Esophagus squamous epithelium (tissue), 5 donors: ENCODE measurements around the gene F5. TPM values are rescaled to one million over a fixed set of nuclear protein-coding genes. Genes with fewer than 3 reads are reported as not detected.
"Not testable (repeated sequence)": the region's sequence is repeated elsewhere in the genome, so short reads cannot be mapped to it uniquely, and the experiment has no call there.

Experiments
- DNase-seq: peaks from one replicate; lab custom pipeline; 2025; lab: John Stamatoyannopoulos, UW
- H3K27ac ChIP-seq, 4 donors: fragments of 200-600 bp; sonication (generic); one replicate each; pipeline ENCODE4 v1.5.1; 2016 to 2019; ENCODE audit warnings: mild to moderate bottlenecking in 1 of 4
- H3K27me3 ChIP-seq, 4 donors: fragments of 200-600 bp; sonication (generic); 1 replicate in 3 of 4; 2 replicates in 1 of 4; pipeline versions ENCODE4 v1.5.1 to v1.6.0; 2017 to 2021; ENCODE audit warnings: antibody characterized with exemption in 1 of 4
- H3K36me3 ChIP-seq, 3 donors: fragments of 200-600 bp; sonication (generic); one replicate each; pipeline ENCODE4 v1.5.1; 2016 to 2019
- H3K4me1 ChIP-seq, 3 donors: fragments of 200-600 bp; sonication (generic); one replicate each; pipeline ENCODE4 v1.5.1; 2017 to 2019
- H3K4me3 ChIP-seq, 4 donors: fragments of 200-600 bp; sonication (generic); 1 replicate in 3 of 4; 2 replicates in 1 of 4; pipeline ENCODE4 v1.5.1; 2016 to 2019; ENCODE audit warnings: mild to moderate bottlenecking in 2 of 4, moderate library complexity in 1 of 4
- H3K9me3 ChIP-seq, 3 donors: fragments of 200-600 bp; sonication (generic); one replicate each; pipeline ENCODE4 v1.5.1; 2016 to 2019
- POLR2A ChIP-seq, 4 donors: fragments of 450-650 bp; IDR thresholded peaks; one replicate each; pipeline ENCODE4 v1.6.1; 2017; ENCODE audit warnings: antibody characterized with exemption in 4 of 4, mild to moderate bottlenecking in 4 of 4, moderate library complexity in 3 of 4
- WGBS, 2 donors: methylation state at CpG; one replicate each; pipeline ENCODE4 v1.1.5; 2018; 5-methylcytosine and 5-hydroxymethylcytosine counted together
- intact Hi-C: fragments of 100-400 bp; cut with DNase I; formaldehyde crosslinking; loops from one replicate; pipeline ENCODE4 v1.15.0; 2022
- total RNA-seq, 4 donors: library from RNA; depleted of rRNA; stranded (reverse); fragments of >200 nt; gene quantifications; one replicate each; pipeline ENCODE4 v1.1.0, GENCODE V29; 2016
- TF ChIP-seq, protein P1 (sequence below), 6 experiments: fragments of 450-650 bp in 4 of 6; fragments of 200-600 bp in 2 of 6; sonication (generic) in 2 of 6; IDR thresholded peaks; one replicate each; pipeline ENCODE4 v1.5.1; 2016 to 2019; ENCODE audit warnings: antibody characterized with exemption in 6 of 6, mild to moderate bottlenecking in 4 of 6, moderate library complexity in 4 of 6
- donor health status: DM: yes; HTN: yes; CAD: no.

The F5 gene
- total RNA-seq, 4 donors from 2014 or later, result 0.13 to 0.41 TPM; not detected in 2

DNA sequence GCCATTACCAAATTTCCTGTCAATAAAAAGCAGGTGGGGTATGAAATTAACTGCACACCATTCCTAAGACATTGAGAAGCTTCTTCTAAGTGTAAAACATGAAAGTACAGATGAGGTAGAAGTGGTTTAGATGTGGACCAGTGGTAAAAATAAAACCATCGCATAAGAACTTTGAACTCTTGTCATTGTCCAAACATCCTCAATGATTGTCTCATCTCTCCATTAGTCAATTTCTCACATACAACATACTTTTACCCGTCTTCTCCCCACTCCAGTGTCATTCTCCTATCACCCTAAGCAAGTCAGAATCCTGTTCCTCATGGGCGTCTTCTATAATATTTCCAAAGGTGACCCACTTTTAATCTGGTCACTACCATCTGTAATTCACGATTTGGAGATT lies 76.2 kb downstream of the F5 start:
- intact Hi-C loops, result no loop called here

DNA sequence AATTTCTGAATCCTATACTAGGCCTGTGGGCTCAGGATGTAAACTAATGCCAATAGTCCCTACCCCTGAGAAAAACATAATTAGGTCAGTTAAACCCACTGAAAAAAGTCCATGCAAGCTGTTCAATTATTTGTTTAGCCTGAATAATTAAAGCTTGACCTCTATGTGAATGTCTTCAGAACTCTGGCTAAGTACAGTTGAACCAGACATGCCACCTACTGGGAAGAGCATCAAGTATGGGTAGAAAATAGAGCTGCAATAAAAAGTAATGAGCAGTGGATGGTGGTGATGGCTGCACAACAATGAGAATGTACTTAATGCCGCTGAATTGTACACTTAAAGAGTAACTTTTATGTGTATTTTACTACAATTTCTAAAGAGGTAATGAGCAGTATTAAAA lies 76.9 kb downstream of the F5 start:
- Histone ChIP-seq H3K27ac (no peak overlapping the region), H3K27me3 (no peaks in the 10 kb centered on the region), H3K4me3 (no peak overlapping the region), H3K9me3 (no peaks in the 10 kb centered on the region), H3K4me1 (peaks cover 0 to 18% (median 9%) of the 10 kb centered on the region in 3 donors), H3K36me3 (no peaks in the 10 kb centered on the region)
- no peak for DNase-seq
- WGBS, 2 donors, result 88 to 91% methylated on average over 1 of the region's 1 CpG
- no peak for TF ChIP-seq POLR2A (IDR thresholded peaks at IDR 0.05)
- TF ChIP-seq, protein P1, sequence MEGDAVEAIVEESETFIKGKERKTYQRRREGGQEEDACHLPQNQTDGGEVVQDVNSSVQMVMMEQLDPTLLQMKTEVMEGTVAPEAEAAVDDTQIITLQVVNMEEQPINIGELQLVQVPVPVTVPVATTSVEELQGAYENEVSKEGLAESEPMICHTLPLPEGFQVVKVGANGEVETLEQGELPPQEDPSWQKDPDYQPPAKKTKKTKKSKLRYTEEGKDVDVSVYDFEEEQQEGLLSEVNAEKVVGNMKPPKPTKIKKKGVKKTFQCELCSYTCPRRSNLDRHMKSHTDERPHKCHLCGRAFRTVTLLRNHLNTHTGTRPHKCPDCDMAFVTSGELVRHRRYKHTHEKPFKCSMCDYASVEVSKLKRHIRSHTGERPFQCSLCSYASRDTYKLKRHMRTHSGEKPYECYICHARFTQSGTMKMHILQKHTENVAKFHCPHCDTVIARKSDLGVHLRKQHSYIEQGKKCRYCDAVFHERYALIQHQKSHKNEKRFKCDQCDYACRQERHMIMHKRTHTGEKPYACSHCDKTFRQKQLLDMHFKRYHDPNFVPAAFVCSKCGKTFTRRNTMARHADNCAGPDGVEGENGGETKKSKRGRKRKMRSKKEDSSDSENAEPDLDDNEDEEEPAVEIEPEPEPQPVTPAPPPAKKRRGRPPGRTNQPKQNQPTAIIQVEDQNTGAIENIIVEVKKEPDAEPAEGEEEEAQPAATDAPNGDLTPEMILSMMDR (IDR thresholded peaks at IDR 0.05), result no peak
- intact Hi-C loops, result no loop called here

More for the DNA sequence above, 76.2 kb downstream of the F5 start:
- no peaks in the 10 kb centered on the region for H3K36me3 ChIP-seq
- H3K27me3 ChIP-seq, result no peaks in the 10 kb centered on the region
- peaks cover 0 to 22% (median 11%) of the 10 kb centered on the region in 3 donors for H3K4me1 ChIP-seq
- H3K4me3 ChIP-seq, result no peak overlapping the region
- H3K27ac ChIP-seq, result no peak overlapping the region
- TF ChIP-seq POLR2A (IDR thresholded peaks at IDR 0.05), result no peak
- TF ChIP-seq, protein P1 (IDR thresholded peaks at IDR 0.05), result no peak
- 88 to 92% methylated on average over 4 of the region's 4 CpGs for WGBS, 2 donors
- no peak for DNase-seq
- no peaks in the 10 kb centered on the region for H3K9me3 ChIP-seq

DNA sequence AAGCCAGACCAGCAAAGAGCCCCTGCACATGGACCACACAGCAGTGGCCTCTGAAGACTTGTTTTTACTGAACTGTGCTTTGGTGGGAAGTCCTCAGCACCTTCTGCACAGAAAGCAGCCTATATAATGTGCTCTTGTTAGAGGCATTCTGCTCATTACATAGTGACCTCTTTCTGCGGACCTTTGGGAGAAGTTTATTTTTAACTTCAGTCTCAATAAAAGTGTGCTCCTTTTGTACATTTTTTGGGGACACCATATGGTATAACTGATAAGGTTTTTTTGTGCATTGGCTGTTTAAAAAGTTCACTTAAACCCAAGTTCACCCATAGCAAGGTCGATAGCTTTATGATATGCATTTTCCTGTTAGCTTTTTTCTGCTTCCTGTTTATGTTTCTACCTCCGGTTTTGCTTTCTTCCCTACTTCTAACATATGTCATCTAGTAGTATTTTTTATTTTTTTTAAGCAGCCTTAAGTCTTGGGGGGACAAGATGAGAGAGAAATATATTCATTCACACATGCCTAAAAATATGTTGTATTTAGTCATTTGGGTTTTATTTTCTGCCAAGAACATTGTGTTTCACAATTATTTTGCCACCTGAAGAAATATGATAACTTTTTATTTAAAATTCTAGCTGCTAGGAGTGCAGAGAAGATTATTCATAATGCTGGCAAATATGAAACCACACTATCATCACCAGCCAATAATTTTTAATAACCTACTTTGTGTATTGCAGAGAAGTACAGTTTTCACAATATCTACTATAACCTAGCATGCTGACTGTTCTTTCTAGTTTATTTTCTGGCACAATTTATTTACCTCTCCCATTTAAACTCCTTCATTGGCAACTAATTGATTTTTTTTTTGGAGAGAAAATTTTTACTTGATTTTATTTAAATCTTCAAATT lies 77.6 kb downstream of the F5 start:
- TF ChIP-seq, protein P1 (IDR thresholded peaks at IDR 0.05), result no peak
- H3K27me3 ChIP-seq, result no peaks in the 10 kb centered on the region
- no peak overlapping the region for H3K4me3 ChIP-seq
- no peaks in the 10 kb centered on the region for H3K36me3 ChIP-seq
- H3K27ac ChIP-seq, result no peak overlapping the region
- peaks cover 0 to 14% (median 6%) of the 10 kb centered on the region in 3 donors for H3K4me1 ChIP-seq
- DNase-seq, result no peak
- H3K9me3 ChIP-seq, result no peaks in the 10 kb centered on the region
- intact Hi-C loops, result no loop called here
- WGBS, 2 donors, result 38 to 51% methylated on average over 3 of the region's 3 CpGs

DNA sequence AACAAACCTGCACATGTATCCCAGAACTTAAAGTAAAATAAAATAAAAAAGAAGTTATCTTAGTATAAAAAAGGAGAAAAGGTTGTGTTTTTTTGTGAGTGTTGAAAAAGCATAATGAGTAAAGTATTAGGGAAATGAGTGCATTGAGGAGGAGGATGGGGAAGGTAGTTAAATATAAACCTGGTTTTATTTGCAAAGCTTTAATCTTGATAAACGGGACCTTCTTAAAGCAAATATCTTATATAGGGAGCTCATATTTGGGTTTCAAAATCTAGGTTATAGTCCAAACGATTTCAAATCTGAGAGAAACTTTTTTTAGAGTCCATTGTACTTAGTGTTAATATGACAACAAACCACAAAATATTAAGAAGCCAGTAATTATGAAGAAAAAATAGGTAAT lies 78.9 kb downstream of the F5 start:
- Histone ChIP-seq H3K27ac (no peak overlapping the region), H3K9me3 (no peaks in the 10 kb centered on the region), H3K4me3 (no peak overlapping the region), H3K27me3 (no peaks in the 10 kb centered on the region), H3K36me3 (no peaks in the 10 kb centered on the region), H3K4me1 (peaks cover 0 to 12% (median 0%) of the 10 kb centered on the region in 3 donors)
- no peak for DNase-seq
- TF ChIP-seq, protein P1 (IDR thresholded peaks at IDR 0.05), result no peak
- no peak for TF ChIP-seq POLR2A (IDR thresholded peaks at IDR 0.05)
- 59 to 67% methylated on average over 2 of the region's 2 CpGs for WGBS, 2 donors
- intact Hi-C loops, result no loop called here

DNA sequence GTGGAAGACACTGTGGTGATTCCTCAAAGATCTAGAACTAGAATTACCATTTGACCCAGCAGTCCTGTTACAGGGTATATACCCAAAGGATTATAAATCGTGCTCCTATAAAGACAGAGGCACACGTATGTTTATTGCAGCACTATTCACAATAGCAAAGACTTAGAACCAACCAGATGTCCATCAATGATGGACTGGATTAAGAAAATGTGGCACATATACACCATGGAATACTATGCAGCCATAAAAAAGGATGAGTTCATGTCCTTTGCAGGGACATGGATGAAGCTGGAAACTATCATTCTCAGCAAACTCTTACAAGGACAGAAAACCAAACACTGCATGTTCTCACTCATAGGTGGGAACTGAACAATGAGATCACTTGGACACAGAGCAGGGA lies 82.7 kb downstream of the F5 start:
- H3K4me3 ChIP-seq, H3K36me3 ChIP-seq, intact Hi-C loops, H3K27ac ChIP-seq, DNase-seq, H3K9me3 ChIP-seq, H3K4me1 ChIP-seq, H3K27me3 ChIP-seq: not testable (repeated sequence)
- 94 to 100% methylated on average over 2 of the region's 2 CpGs for WGBS, 2 donors
